GM18858 (cell line): ENCODE data around the gene TRIM28.
"Not testable (repeated sequence)": the region's sequence is repeated elsewhere in the genome, so short reads cannot be mapped to it uniquely, and the experiment has no call there.

Experiments used
- ATAC-seq: cut with Tn5 transposase; IDR thresholded peaks from one replicate; pipeline ENCODE4 v1.9.1; 2021; ENCODE audit not compliant: unreplicated experiment

Gene TRIM28

GRCh38 chr19:58518256-58519086 lies 25.4 kb upstream of the TRIM28 start:
- ATAC-seq = no peak

DNA sequence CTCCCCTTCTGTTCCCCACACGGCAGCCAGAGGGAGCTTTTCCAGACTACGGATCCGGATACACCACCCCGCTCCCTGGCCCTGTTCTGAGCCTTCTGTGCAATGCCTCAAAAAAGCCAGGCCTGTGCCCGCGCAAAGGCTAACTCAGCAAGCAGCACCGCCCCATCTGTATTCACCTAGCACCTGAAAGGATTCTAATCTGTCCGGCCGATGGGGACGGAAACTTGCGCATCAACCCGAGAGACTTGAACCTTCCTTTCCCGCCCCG lies 24.8 kb upstream of the TRIM28 start:
- no peak for ATAC-seq

DNA sequence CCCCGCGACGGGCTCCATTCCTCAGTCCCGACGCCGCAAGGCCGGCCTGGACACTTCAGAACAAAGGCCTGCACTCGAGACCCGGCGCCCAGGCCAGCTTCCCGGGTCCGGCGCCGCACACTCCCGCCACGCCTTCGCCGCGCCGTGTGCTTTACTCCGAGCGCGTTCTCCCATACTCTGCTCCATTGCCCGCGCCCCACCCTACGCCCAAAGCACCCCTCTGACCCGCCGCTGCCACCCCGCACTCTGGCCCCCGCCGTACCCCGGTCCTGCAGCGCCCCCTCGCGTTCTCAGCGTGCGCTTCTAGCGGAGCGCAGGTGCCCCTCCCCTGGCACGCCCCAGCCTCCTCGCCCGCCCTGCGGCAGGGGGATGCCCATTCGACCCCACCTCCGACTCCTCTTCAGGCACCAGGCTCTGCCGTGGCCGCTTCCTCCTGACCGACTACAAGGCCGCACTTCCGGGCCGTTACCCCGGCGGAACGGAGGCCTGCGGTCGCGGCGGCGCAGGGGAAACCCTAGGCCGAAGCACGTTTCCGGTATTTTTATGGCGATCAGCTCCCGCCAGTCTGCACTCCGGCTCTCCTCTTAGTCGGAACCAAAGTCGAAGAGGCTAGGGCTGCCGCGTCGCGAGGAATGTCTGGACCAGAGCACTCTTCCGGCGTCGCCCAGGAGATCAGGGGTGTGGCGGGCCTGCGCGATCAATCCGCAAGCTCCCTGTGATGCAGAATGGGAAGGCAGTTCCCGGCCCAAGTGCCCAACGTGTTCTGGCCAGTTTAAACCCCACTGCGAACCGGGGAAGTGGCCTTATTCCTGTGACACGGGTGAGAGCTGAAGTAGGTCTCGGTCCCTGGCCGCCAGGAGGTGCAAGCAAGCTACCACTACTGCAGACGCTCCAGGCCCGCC lies 24.3 kb upstream of the TRIM28 start, which contains the start of gene ZBTB45:
Gene ZBTB45, minus strand, starts transcription at position 456 of the 902 bp plus-strand sequence. CDS start 2,137 bp downstream, outside the sequence.
- peak; percentile 77 for ATAC-seq

DNA sequence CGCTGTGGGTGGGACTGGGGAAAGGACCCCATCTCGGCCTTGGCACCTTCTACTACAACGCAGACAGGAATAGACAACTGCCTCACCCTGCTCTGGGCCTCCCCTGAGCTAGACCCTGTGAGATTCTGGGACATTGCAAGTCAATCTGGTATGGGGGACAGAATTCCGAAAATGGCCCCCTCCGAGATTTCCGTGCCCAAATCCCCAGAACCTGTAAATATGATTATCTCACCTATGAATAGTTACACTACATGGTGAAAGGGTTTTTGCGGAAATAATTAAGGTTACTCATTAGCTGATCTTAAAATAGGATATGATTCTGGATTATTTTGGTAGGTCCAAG lies 23.6 kb upstream of the TRIM28 start:
- no peak for ATAC-seq

GRCh38 chr19:58521651-58522050 lies 22.2 kb upstream of the TRIM28 start:
- no peak for ATAC-seq

GRCh38 chr19:58522709-58523108 lies 21.2 kb upstream of the TRIM28 start:
- ATAC-seq = no peak

DNA sequence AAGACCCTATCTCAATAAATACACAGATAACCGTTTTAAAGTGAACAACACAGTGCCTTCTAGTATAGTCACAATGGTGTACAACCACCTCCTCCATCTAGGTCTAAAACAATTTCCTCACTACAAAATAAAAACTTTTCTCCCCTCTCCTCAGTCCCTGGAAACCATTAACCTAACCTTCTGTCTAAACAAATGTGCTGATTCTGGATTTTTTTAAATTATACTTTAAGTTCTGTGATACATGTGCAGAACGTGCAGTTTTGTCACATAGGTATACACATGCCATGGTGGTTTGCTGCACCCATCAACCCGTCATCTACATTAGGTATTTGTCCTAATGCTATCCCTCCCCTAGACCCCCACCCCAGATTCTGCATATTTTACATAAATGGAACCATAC lies 14.5 kb upstream of the TRIM28 start:
- ATAC-seq = no peak

DNA sequence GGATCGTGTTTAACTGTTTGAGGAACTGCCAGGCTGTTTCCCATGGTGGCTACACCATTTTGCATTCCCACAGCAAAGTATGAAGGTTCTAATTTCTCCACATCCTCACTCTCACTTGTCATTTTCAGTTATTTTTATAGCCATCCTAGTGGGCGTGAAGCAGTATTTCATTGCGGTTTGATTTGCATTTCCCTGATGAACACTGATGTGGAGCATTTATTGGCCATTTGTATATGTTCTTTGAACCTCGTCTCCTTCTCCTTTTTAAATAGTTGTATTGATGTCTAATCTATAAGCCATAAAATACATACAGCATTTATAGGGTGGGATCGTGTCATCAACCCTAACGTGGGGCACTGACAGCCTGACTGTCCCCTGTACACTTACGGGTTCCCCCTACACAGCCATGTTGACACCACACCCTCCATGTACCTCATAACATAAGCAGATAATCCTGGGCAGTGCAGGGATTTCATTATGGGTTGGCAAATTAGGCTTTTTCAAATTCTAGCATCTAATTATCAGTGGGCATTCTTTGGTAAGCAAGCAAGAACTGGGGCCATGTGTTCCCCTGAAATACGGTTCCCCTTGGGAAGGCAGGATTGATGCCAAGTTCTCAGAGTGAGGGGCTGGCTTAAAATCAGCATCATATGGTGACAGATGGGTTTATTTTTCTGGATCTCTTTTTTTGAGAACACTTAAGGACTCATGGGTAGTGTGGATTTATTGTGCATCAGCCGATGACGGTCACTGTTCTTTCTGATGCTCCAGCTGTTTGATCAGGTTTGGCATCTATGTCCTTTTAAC lies 12.6 kb upstream of the TRIM28 start:
- no peak for ATAC-seq

DNA sequence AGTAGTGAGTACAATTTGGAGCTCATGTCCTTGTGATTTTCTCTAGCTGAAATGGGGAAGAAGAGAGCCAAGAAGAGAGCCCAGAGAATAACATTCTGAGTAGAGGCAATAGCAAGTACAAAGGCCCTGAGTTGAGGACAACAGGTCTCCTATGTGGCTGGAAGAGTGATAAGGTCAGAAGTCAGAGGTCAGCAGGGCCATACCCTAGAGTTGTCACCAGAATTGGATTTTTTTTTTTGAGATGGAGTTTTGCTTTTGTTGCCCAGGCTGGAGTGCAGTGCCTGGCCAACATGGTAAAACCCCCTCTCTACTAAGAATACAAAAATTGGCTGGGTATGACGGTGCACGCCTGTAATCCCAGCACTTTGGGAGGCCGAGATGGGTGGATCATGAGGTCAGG lies 8.0 kb upstream of the TRIM28 start:
- ATAC-seq = no peak

DNA sequence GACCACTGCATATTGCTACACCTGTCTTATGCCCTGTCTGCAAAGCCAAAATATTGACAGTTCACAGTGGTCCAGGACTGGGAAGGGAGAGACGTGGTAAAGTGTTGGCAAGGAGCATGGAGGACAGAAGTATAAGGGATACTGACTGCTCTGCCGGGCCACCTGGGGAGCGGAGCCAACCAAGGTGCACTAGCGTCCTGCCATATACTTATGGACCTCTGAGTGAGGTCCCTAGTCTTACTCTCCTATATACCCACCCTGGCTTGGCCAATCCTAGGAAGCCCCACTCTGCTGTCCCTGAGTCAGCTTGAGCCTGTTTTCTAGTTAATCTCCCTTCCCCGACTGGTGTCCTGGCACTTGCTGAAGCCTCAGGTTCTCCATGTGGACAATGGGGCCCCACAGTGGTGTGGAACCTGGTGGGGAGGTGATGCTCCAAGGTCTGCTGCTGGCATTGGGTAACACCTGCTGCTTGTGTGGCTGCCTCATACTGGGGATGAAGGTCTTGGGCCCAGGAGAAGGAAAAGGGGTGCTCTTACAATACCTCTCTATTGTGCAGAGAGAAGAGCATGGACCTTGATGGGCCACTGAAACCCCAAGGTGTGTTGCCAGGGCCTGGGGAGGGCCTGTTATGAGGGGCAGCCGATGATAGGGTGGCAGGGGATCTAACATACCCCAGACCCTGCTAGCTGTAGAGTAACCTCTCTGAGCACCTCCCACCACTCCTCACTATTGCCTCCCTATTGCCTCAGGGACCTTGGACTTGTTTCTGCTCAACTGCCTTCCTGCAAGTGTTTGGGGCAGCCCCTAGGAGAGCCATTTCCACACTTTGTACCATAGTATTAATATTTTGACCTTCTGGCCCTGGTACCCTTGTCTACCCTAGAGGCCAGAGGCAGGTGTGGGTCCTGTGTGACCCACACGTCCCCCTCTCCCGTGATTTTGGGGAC lies 6.7 kb upstream of the TRIM28 start:
- no peak for ATAC-seq

GRCh38 chr19:58538257-58539168 lies 5.4 kb upstream of the TRIM28 start:
- ATAC-seq = no peak

GRCh38 chr19:58539169-58539559 lies 4.7 kb upstream of the TRIM28 start:
- ATAC-seq = not testable (repeated sequence)

DNA sequence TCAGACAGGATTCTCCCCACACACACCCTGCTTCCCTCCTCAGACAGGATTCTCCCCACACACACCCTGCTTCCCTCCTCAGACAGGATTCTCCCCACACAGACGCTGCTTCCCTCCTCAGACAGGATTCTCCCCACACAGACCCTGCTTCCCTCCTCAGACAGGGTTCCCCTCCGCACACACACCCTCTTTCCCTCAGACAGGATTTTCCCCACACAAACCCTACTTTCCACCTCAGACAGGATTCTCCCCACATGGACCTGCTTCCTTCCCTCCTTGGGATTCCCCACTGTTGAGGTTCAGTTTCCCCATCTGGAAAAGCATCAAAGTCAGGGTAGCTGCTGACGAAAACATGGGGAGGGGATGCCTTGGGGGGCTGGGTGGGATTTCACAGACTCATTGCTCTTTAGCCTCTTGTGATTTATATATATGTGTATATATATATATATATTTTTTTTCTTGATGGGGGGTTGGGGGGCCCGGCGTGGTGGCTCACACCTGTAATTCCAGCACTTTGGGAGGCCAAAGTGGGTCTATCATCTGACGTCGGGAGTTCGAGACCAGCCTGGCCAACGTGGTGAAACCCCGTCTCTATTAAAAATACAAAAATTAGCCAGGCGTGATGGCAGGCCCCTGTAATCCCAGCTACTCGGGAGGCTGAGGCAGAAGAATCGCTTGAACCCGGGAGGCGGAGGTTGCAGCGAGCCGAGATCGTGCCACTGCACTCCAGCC lies 1.1 kb upstream of the TRIM28 start:
- not testable (repeated sequence) for ATAC-seq

GRCh38 chr19:58544591-58545285 lies 874 bp downstream of the TRIM28 start:
- peak; percentile 26 for ATAC-seq

DNA sequence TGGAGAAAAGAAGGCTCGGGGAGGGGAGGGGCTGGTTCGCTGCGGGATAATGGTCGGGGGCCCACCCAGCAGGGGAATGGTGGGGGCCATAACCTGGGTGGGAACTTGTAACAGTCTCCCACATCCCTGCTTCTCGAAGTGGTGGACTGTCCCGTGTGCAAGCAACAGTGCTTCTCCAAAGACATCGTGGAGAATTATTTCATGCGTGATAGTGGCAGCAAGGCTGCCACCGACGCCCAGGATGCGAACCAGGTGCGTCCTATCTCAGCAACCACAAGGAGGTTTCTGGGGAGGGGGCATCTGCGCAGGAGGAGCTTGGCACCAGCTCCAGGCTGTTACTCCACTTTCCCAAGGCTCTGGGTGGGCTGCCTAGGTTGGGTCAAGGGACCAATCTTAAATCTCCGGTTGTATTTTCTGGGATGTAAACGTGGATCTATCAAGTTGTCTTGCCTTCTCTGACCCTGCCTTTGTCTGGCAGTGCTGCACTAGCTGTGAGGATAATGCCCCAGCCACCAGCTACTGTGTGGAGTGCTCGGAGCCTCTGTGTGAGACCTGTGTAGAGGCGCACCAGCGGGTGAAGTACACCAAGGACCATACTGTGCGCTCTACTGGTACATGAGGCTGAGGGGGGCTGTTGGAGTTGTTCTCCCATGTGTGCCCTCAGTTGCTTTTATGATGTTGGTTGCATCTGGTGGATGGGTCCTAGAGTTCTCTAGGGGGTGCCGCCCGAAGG lies 1.6 kb downstream of the TRIM28 start:
- no peak for ATAC-seq

- ATAC-seq = no peak
Observed at GRCh38 chr19:58546019-58546530, 2.2 kb downstream of the TRIM28 start.
